ENCODE results near the gene PEAK1.

PEAK1 gene

GRCh38 chr15:77104155-77104554 lies 315.7 kb downstream of the PEAK1 start:
- no peak overlapping the region for H3K4me3 ChIP-seq (ENCODE audit: low read depth, low read length)

- no peak overlapping the region for H3K4me3 ChIP-seq (ENCODE audit: low read depth, low read length)
These were observed 320.0 kb downstream of the PEAK1 start for GRCh38 chr15:77099741-77100463.

- H3K4me3 ChIP-seq (ENCODE audit: low read depth, low read length): no peak overlapping the region
These were observed 321.3 kb downstream of the PEAK1 start for GRCh38 chr15:77098572-77098971.

GRCh38 chr15:77097921-77098320 lies 322.0 kb downstream of the PEAK1 start:
- H3K4me3 ChIP-seq (ENCODE audit: low read depth, low read length): no peak overlapping the region

- H3K4me3 ChIP-seq (ENCODE audit: low read depth, low read length): no peak overlapping the region
These were observed 322.6 kb downstream of the PEAK1 start for GRCh38 chr15:77097248-77097721.

- H3K4me3 ChIP-seq (ENCODE audit: low read depth, low read length): no peak overlapping the region
These were observed 323.4 kb downstream of the PEAK1 start for GRCh38 chr15:77096541-77096940.

- H3K4me3 ChIP-seq (ENCODE audit: low read depth, low read length): no peak overlapping the region
These were observed 323.8 kb downstream of the PEAK1 start for GRCh38 chr15:77096138-77096537.

GRCh38 chr15:77094397-77095030 lies 325.4 kb downstream of the PEAK1 start:
- no peak overlapping the region for H3K4me3 ChIP-seq (ENCODE audit: low read depth, low read length)

- no peak overlapping the region for H3K4me3 ChIP-seq (ENCODE audit: low read depth, low read length)
These were observed 326.5 kb downstream of the PEAK1 start for GRCh38 chr15:77093436-77093835.

- H3K4me3 ChIP-seq (ENCODE audit: low read depth, low read length): no peak overlapping the region
These were observed 328.8 kb downstream of the PEAK1 start for GRCh38 chr15:77091097-77091496.

- no peak overlapping the region for H3K4me3 ChIP-seq (ENCODE audit: low read depth, low read length)
These were observed 332.7 kb downstream of the PEAK1 start for GRCh38 chr15:77087213-77087612.

- H3K4me3 ChIP-seq (ENCODE audit: low read depth, low read length): no peak overlapping the region
These were observed 334.6 kb downstream of the PEAK1 start for GRCh38 chr15:77085297-77085696.

GRCh38 chr15:77084436-77084835 lies 335.5 kb downstream of the PEAK1 start:
- H3K4me3 ChIP-seq (ENCODE audit: low read depth, low read length): no peak overlapping the region

GRCh38 chr15:77083381-77084160 lies 336.3 kb downstream of the PEAK1 start:
- no peak overlapping the region for H3K4me3 ChIP-seq (ENCODE audit: low read depth, low read length)

- no peak overlapping the region for H3K4me3 ChIP-seq (ENCODE audit: low read depth, low read length)
These were observed 337.9 kb downstream of the PEAK1 start for GRCh38 chr15:77081971-77082370.

- H3K4me3 ChIP-seq (ENCODE audit: low read depth, low read length): no peak overlapping the region
These were observed 343.5 kb downstream of the PEAK1 start for GRCh38 chr15:77076323-77076915.

GRCh38 chr15:77075528-77075927 lies 344.4 kb downstream of the PEAK1 start:
- H3K4me3 ChIP-seq (ENCODE audit: low read depth, low read length): no peak overlapping the region

- H3K4me3 ChIP-seq (ENCODE audit: low read depth, low read length): no peak overlapping the region
These were observed 345.6 kb downstream of the PEAK1 start for GRCh38 chr15:77074350-77074749.

GRCh38 chr15:77071305-77072223 lies 348.3 kb downstream of the PEAK1 start:
- H3K4me3 ChIP-seq (ENCODE audit: low read depth, low read length): no peak overlapping the region
